GM18507 (cell line): ENCODE measurements around the gene ZNF436.

Experiments used
- DNase-seq: peaks from one replicate; pipeline ENCODE4 v3.0.0; 2011; ENCODE audit warnings: low read depth; ENCODE audit not compliant: insufficient read length; ENCODE audit errors: extremely low spot score
- FAIRE-seq: peaks from 2 replicates; lab custom pipeline; 2011; peaks lifted over from hg19 to GRCh38; lab: Jason Lieb, UNC

The ZNF436 gene

GRCh38 chr1:23368562-23369334 is 888 bp downstream of the ZNF436 start:
- no peak for FAIRE-seq
- peak; percentile 80 for DNase-seq

GRCh38 chr1:23367791-23368561 is 1.7 kb downstream of the ZNF436 start:
- DNase-seq = peak; percentile 98
- FAIRE-seq = peak; percentile 96

GRCh38 chr1:23367451-23367790 is 2.2 kb downstream of the ZNF436 start:
- FAIRE-seq = no peak
- DNase-seq = no peak

- no peak for DNase-seq
- no peak for FAIRE-seq
Observed at GRCh38 chr1:23366598-23366997, 3.0 kb downstream of the ZNF436 start.

GRCh38 chr1:23366146-23366545 is 3.5 kb downstream of the ZNF436 start:
- DNase-seq (no peak), FAIRE-seq (no peak)

- DNase-seq (no peak), FAIRE-seq (no peak)
Observed at GRCh38 chr1:23362218-23362713, 7.4 kb downstream of the ZNF436 start.

GRCh38 chr1:23358310-23358875 is 11.2 kb downstream of the ZNF436 start:
- no peak for FAIRE-seq

GRCh38 chr1:23357138-23357908 is 12.3 kb downstream of the ZNF436 start:
- no peak for FAIRE-seq
- no peak for DNase-seq

More at GRCh38 chr1:23358310-23358875, 11.2 kb downstream of the ZNF436 start:
- DNase-seq = no peak

GRCh38 chr1:23356471-23357137 is 13.0 kb downstream of the ZNF436 start:
- no peak for FAIRE-seq
- no peak for DNase-seq

GRCh38 chr1:23354245-23354644 is 15.4 kb downstream of the ZNF436 start:
- FAIRE-seq (no peak), DNase-seq (no peak)

- DNase-seq (no peak), FAIRE-seq (no peak)
Observed at GRCh38 chr1:23352096-23352695, 17.4 kb downstream of the ZNF436 start.

GRCh38 chr1:23345920-23346319 is 23.7 kb downstream of the ZNF436 start:
- DNase-seq = no peak
- FAIRE-seq = no peak

GRCh38 chr1:23344987-23345472 is 24.6 kb downstream of the ZNF436 start:
- DNase-seq = peak; percentile 8
- FAIRE-seq = no peak

GRCh38 chr1:23344111-23344986 is 25.3 kb downstream of the ZNF436 start, which contains the start of gene HNRNPR:
Gene HNRNPR, minus strand, starts transcription at chr1:23344284. Its CDS starts 3,276 bp downstream, at chr1:23341008.
- peak; percentile 96 for FAIRE-seq
- peak; percentile 98 for DNase-seq

GRCh38 chr1:23343221-23344110 is 26.2 kb downstream of the ZNF436 start:
- peak; percentile 5 for FAIRE-seq
- no peak for DNase-seq

GRCh38 chr1:23341931-23342692 is 27.5 kb downstream of the ZNF436 start:
- DNase-seq = no peak
- FAIRE-seq = no peak
